H9 (cell line): Measurements from ENCODE around the gene RNASEL. TPM values are rescaled to one million over a fixed set of nuclear protein-coding genes. Genes with fewer than 3 reads are reported as not detected.

ENCODE experiments used
- DNase-seq: peaks from one replicate; pipeline ENCODE4 v3.0.0-alpha.2; 2017
- H2AFZ ChIP-seq: one replicate; pipeline ENCODE4 v1.6.1; 2013; ENCODE audit warnings: mild to moderate bottlenecking, low read length, control low read depth, moderate library complexity
- H2AK5ac ChIP-seq: 2 replicates; pipeline ENCODE4 v1.6.1; 2013; ENCODE audit warnings: low read length, control low read depth, mixed read lengths; ENCODE audit not compliant: insufficient read length
- H2BK120ac ChIP-seq: one replicate; pipeline ENCODE4 v1.6.1; 2013; ENCODE audit warnings: low read depth, mild to moderate bottlenecking, low read length, control low read depth, inconsistent platforms; ENCODE audit not compliant: poor library complexity, severe bottlenecking
- H2BK12ac ChIP-seq: 2 replicates; pipeline ENCODE4 v1.6.1; 2013; ENCODE audit warnings: low read length, control low read depth, mixed read lengths, low read depth; ENCODE audit not compliant: insufficient read length
- H2BK15ac ChIP-seq: 2 replicates; pipeline ENCODE4 v1.6.1; 2013; ENCODE audit warnings: low read depth, low read length, control low read depth
- H2BK20ac ChIP-seq: one replicate; pipeline ENCODE4 v1.6.1; 2013; ENCODE audit warnings: low read depth, mild to moderate bottlenecking, low read length, control low read depth, inconsistent platforms; ENCODE audit not compliant: poor library complexity, severe bottlenecking
- H2BK5ac ChIP-seq: 2 replicates; pipeline ENCODE4 v1.6.1; 2013; ENCODE audit warnings: low read length, control low read depth, mixed read lengths; ENCODE audit not compliant: insufficient read length
- H3K14ac ChIP-seq: 2 replicates; pipeline ENCODE4 v1.6.1; 2013; ENCODE audit warnings: low read length, control low read depth; ENCODE audit not compliant: insufficient read depth
- H3K18ac ChIP-seq: 2 replicates; pipeline ENCODE4 v1.6.1; 2013; ENCODE audit warnings: low read depth, mild to moderate bottlenecking, mixed read lengths, low read length, control low read depth; ENCODE audit not compliant: insufficient read length
- H3K23ac ChIP-seq: 2 replicates; pipeline ENCODE4 v1.6.1; 2013; ENCODE audit warnings: low read length, control low read depth, mixed read lengths, low read depth; ENCODE audit not compliant: insufficient read length
- H3K23me2 ChIP-seq: 2 replicates; pipeline ENCODE4 v1.6.1; 2013; ENCODE audit warnings: low read depth, mild to moderate bottlenecking, mixed read lengths, low read length, control low read depth; ENCODE audit not compliant: insufficient read length, poor library complexity, severe bottlenecking
- H3K27ac ChIP-seq: 2 replicates; pipeline ENCODE4 v1.5.1; 2013; ENCODE audit warnings: low read length, control low read depth, mixed read lengths, low read depth; ENCODE audit not compliant: insufficient read length
- H3K27me3 ChIP-seq: 2 replicates; pipeline ENCODE4 v1.6.1; 2013; ENCODE audit warnings: low read length, control low read depth, inconsistent platforms; ENCODE audit not compliant: insufficient read depth
- H3K4ac ChIP-seq: 2 replicates; pipeline ENCODE4 v1.6.1; 2013; ENCODE audit warnings: low read depth, mild to moderate bottlenecking, control low read depth, inconsistent platforms, low read length, moderate library complexity
- H3K4me1 ChIP-seq: 2 replicates; pipeline ENCODE4 v1.6.1; 2013; ENCODE audit warnings: low read length, control low read depth, inconsistent platforms; ENCODE audit not compliant: insufficient read depth
- H3K4me2 ChIP-seq: 2 replicates; pipeline ENCODE4 v1.6.1; 2013; ENCODE audit warnings: low read length, control low read depth, mixed read lengths; ENCODE audit not compliant: insufficient read length, insufficient read depth
- H3K56ac ChIP-seq: 2 replicates; pipeline ENCODE4 v1.6.1; 2013; ENCODE audit warnings: low read depth, mild to moderate bottlenecking, mixed read lengths, low read length, control low read depth; ENCODE audit not compliant: insufficient read length
- H3K79me1 ChIP-seq: 2 replicates; pipeline ENCODE4 v1.6.1; 2013; ENCODE audit warnings: low read depth, mild to moderate bottlenecking, moderate library complexity, low read length, control low read depth, inconsistent platforms; ENCODE audit not compliant: insufficient read depth, poor library complexity, severe bottlenecking
- H3K79me2 ChIP-seq: 2 replicates; pipeline ENCODE4 v1.6.1; 2013; ENCODE audit warnings: low read length, control low read depth, inconsistent platforms; ENCODE audit not compliant: insufficient read depth
- H3K9ac ChIP-seq: 2 replicates; pipeline ENCODE4 v1.6.1; 2013; ENCODE audit warnings: low read length, control low read depth, mixed read lengths; ENCODE audit not compliant: insufficient read length; ENCODE audit errors: extremely low read depth
- H3K9me3 ChIP-seq: one replicate; pipeline ENCODE4 v1.6.1; 2013; ENCODE audit warnings: low read depth, low read length, inconsistent platforms; ENCODE audit not compliant: control insufficient read depth
- H3T11ph ChIP-seq: one replicate; pipeline ENCODE4 v1.6.1; 2013; ENCODE audit warnings: mild to moderate bottlenecking, low read length, control low read depth, inconsistent platforms
- H4K20me1 ChIP-seq: one replicate; pipeline ENCODE4 v1.6.1; 2013; ENCODE audit not compliant: control insufficient read depth, insufficient read length, insufficient read depth
- H4K5ac ChIP-seq: 2 replicates; pipeline ENCODE4 v1.6.1; 2013; ENCODE audit warnings: low read depth, mild to moderate bottlenecking, mixed read lengths, low read length, control low read depth; ENCODE audit not compliant: insufficient read length
- H4K8ac ChIP-seq: replicated peaks from 2 replicates; pipeline ENCODE4 v1.6.1; 2013; ENCODE audit warnings: low read length, control low read depth, mixed read lengths, low read depth; ENCODE audit not compliant: insufficient read length
- H4K91ac ChIP-seq: 2 replicates; pipeline ENCODE4 v1.6.1; 2013; ENCODE audit warnings: low read depth, mild to moderate bottlenecking, moderate library complexity, mixed read lengths, low read length, control low read depth; ENCODE audit not compliant: insufficient read length
- H3K27ac Mint-ChIP-seq, 3 experiments: 2 replicates in 2 of 3; 3 replicates in 1 of 3; pipeline ENCODE4 v1.8.0; 2020 to 2021; ENCODE audit warnings: mixed read lengths in 3 of 3, mild to moderate bottlenecking in 1 of 3, moderate library complexity in 1 of 3
- H3K27me3 Mint-ChIP-seq: 2 replicates; pipeline ENCODE4 v1.8.0; 2021; ENCODE audit warnings: low read depth, mild to moderate bottlenecking, moderate library complexity, mixed read lengths
- H3K36me3 Mint-ChIP-seq, 3 experiments: 2 replicates in 2 of 3; 3 replicates in 1 of 3; pipeline ENCODE4 v1.8.0; 2020 to 2021; ENCODE audit warnings: low read depth in 3 of 3, mixed read lengths in 3 of 3; ENCODE audit not compliant: insufficient read depth in 1 of 3
- H3K4me1 Mint-ChIP-seq, 2 experiments: 2 replicates each; pipeline ENCODE4 v1.8.0; 2020; ENCODE audit warnings: mixed read lengths in 2 of 2
- H3K4me3 Mint-ChIP-seq, 2 experiments: 2 replicates in 1 of 2; 3 replicates in 1 of 2; pipeline ENCODE4 v1.8.0; 2020 to 2021; ENCODE audit warnings: mild to moderate bottlenecking in 2 of 2, mixed read lengths in 2 of 2, moderate library complexity in 1 of 2
- H3K9me3 Mint-ChIP-seq, 2 experiments: 2 replicates in 1 of 2; 3 replicates in 1 of 2; pipeline ENCODE4 v1.8.0; 2020; ENCODE audit warnings: mild to moderate bottlenecking in 2 of 2, mixed read lengths in 2 of 2, moderate library complexity in 1 of 2
- WGBS: extraction: QIAGEN DNeasy Blood & Tissue Kit; methylation state at CpG from one replicate; pipeline ENCODE4 v1.1.7; 2013; ENCODE audit warnings: missing lambda C conversion rate, low lambda C conversion rate, mixed read lengths; ENCODE audit not compliant: insufficient read length; ENCODE audit errors: extremely low coverage; 5-methylcytosine and 5-hydroxymethylcytosine counted together
- total RNA-seq: library from RNA; stranded (reverse); gene quantifications from 2 replicates; pipeline ENCODE4 v1.2.1, GENCODE V29; 2021
- TF ChIP-seq, protein P1 (sequence below): fragments of 200-600 bp; sonication (generic); conservative IDR thresholded peaks from 3 replicates; pipeline ENCODE4 v1.8.0; 2021; ENCODE audit warnings: antibody characterized with exemption, mild to moderate bottlenecking

The RNASEL gene
- total RNA-seq, 1 experiment from 2014 or later = 0.63 TPM

DNA sequence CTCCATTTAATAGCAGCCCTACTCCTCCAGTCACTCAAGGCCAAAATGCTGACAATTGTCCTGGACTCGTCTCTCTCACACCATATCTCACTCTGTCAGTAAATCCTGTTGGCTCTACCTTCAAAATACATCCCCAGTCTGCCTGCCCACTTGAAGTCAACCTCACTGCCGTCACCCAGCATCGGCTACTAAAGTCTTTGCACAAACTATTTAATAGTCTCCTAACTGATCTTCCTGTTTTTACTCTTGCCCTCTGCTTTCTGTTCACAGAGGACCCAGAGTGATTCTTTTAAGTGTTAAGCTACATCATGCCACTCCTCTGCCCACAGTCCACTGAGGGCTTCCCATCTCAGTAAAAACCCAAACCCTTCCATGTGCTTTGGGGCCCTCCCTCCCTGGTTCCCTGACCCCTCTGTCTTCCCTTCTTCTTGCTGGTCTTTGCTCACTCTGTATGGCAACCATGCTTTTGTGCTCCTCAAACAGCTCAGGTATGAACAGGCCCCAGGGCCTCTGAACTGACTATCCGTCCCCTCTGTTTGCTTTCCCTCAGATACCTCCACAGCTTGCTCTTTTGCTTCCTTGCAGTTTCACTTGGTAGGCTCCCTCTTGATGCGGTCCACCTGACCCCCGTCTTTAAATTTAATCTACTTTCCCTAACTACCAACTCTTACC, 19.0 kb downstream of the RNASEL start:
- Histone ChIP-seq H2BK5ac (no peak overlapping the region), H3K18ac (no peak overlapping the region), H3K9me3 (no peaks in the 10 kb centered on the region), H2BK120ac (no peak overlapping the region), H2AFZ (no peak overlapping the region), H2BK20ac (no peak overlapping the region), H3K4me1 (no peaks in the 10 kb centered on the region), H4K91ac (no peak overlapping the region), H3K79me2 (no peaks in the 10 kb centered on the region), H3K23me2 (no peaks in the 10 kb centered on the region), H3T11ph (no peak overlapping the region), H4K8ac (no peak overlapping the region), H3K4ac (no peak overlapping the region), H4K20me1 (no peaks in the 10 kb centered on the region), H2AK5ac (no peak overlapping the region), H3K79me1 (no peaks in the 10 kb centered on the region), H3K23ac (no peak overlapping the region), H4K5ac (no peak overlapping the region), H3K27me3 (no peaks in the 10 kb centered on the region), H3K56ac (no peak overlapping the region), H3K14ac (no peak overlapping the region), H2BK12ac (no peak overlapping the region), H3K4me2 (no peak overlapping the region), H3K27ac (no peak overlapping the region), H2BK15ac (no peak overlapping the region), H3K9ac (no peak overlapping the region)
- WGBS = no CpG with 5 or more reads among the region's 6 CpGs
- Mint-ChIP-seq H3K27ac (no peak overlapping the region), H3K4me1 (peaks cover 0 to 4% of the 10 kb centered on the region in 2 experiments; a peak in 2 of 4 replicates), H3K36me3 (no peaks in the 10 kb centered on the region; a peak in 1 of 7 replicates), H3K9me3 (peaks cover 0 to 2% of the 10 kb centered on the region in 2 experiments; a peak in 2 of 5 replicates), H3K4me3 (no peak overlapping the region), H3K27me3 (no peaks in the 10 kb centered on the region)
- DNase-seq = no peak
- TF ChIP-seq, protein P1, sequence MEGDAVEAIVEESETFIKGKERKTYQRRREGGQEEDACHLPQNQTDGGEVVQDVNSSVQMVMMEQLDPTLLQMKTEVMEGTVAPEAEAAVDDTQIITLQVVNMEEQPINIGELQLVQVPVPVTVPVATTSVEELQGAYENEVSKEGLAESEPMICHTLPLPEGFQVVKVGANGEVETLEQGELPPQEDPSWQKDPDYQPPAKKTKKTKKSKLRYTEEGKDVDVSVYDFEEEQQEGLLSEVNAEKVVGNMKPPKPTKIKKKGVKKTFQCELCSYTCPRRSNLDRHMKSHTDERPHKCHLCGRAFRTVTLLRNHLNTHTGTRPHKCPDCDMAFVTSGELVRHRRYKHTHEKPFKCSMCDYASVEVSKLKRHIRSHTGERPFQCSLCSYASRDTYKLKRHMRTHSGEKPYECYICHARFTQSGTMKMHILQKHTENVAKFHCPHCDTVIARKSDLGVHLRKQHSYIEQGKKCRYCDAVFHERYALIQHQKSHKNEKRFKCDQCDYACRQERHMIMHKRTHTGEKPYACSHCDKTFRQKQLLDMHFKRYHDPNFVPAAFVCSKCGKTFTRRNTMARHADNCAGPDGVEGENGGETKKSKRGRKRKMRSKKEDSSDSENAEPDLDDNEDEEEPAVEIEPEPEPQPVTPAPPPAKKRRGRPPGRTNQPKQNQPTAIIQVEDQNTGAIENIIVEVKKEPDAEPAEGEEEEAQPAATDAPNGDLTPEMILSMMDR = no peak
